Cardiac muscle cell (in vitro differentiated cells and primary cell): ENCODE data around the gene EXOSC7. TPM values are rescaled to one million over a fixed set of nuclear protein-coding genes. Genes with fewer than 3 reads are reported as not detected.

Source experiments
- DNase-seq, 2 donors: peaks; one replicate each; pipeline versions ENCODE4 v3.0.0 to v3.0.0-alpha.2; 2010 to 2017; ENCODE audit warnings: low read depth in 1 of 2, low spot score in 1 of 2
- H3K27ac ChIP-seq: fragments of 200-600 bp; sonication (generic); 2 replicates; pipeline ENCODE4 v1.5.1; 2016
- H3K27me3 ChIP-seq: fragments of 200-600 bp; sonication (generic); 2 replicates; pipeline ENCODE4 v1.6.0; 2016; ENCODE audit warnings: control low read depth
- H3K36me3 ChIP-seq: fragments of 200-600 bp; sonication (generic); 2 replicates; pipeline ENCODE4 v1.5.1; 2016; ENCODE audit warnings: control low read depth
- H3K4me1 ChIP-seq: fragments of 200-600 bp; sonication (generic); 2 replicates; pipeline ENCODE4 v1.8.1; 2017; ENCODE audit warnings: low read depth, mild to moderate bottlenecking, mixed run types
- H3K4me3 ChIP-seq: fragments of 200-600 bp; sonication (generic); 2 replicates; pipeline ENCODE4 v1.5.1; 2016; ENCODE audit warnings: mild to moderate bottlenecking
- H3K9me3 ChIP-seq: fragments of 200-600 bp; sonication (generic); 2 replicates; pipeline ENCODE4 v1.5.1; 2017; ENCODE audit warnings: low read depth, mild to moderate bottlenecking, control low read depth
- CTCF ChIP-seq: IDR thresholded peaks from 2 replicates; pipeline ENCODE4 v1.5.1; 2012; ENCODE audit warnings: low read depth, mild to moderate bottlenecking, low read length
- polyA plus RNA-seq: library from polyadenylated mRNA; unstranded; fragments of >200 nt; fragmentation: Nextera tagmentation; extraction: Ambion mirVana; gene quantifications from 2 replicates; pipeline ENCODE4 v1.2.1, GENCODE V29; 2016
- total RNA-seq: library from RNA; depleted of rRNA; stranded (reverse); fragments of >200 nt; gene quantifications from 2 replicates; pipeline ENCODE4 v1.2.3, GENCODE V29; 2016

The EXOSC7 gene
- total and polyA plus RNA-seq, 2 experiments from 2014 or later = 61.1 to 66.9 TPM

- H3K9me3 ChIP-seq = no peaks in the 10 kb centered on the region
- H3K27me3 ChIP-seq = no peaks in the 10 kb centered on the region
- TF ChIP-seq CTCF = no peak
- no peak overlapping the region for H3K27ac ChIP-seq
- no peak for DNase-seq
- no peaks in the 10 kb centered on the region for H3K4me1 ChIP-seq
- H3K4me3 ChIP-seq = no peak overlapping the region
- H3K36me3 ChIP-seq = no peaks in the 10 kb centered on the region
Observed at GRCh38 chr3:44955917-44956316, 20.1 kb upstream of the EXOSC7 start.

- no peak for DNase-seq
- no peaks in the 10 kb centered on the region for H3K27me3 ChIP-seq
- H3K4me1 ChIP-seq = no peaks in the 10 kb centered on the region
- TF ChIP-seq CTCF = no peak
- H3K27ac ChIP-seq = no peak overlapping the region
- no peaks in the 10 kb centered on the region for H3K36me3 ChIP-seq
- no peak overlapping the region for H3K4me3 ChIP-seq
- H3K9me3 ChIP-seq = no peaks in the 10 kb centered on the region
Observed at GRCh38 chr3:44957986-44958385, 18.1 kb upstream of the EXOSC7 start.

- Histone ChIP-seq H3K4me3 (no peak overlapping the region), H3K27ac (no peak overlapping the region), H3K36me3 (no peaks in the 10 kb centered on the region), H3K27me3 (no peaks in the 10 kb centered on the region), H3K9me3 (no peaks in the 10 kb centered on the region), H3K4me1 (no peaks in the 10 kb centered on the region)
- no peak for DNase-seq
- no peak for TF ChIP-seq CTCF
Observed at GRCh38 chr3:44958386-44958785, 17.7 kb upstream of the EXOSC7 start.

GRCh38 chr3:44960387-44961026 lies 15.5 kb upstream of the EXOSC7 start:
- Histone ChIP-seq H3K36me3 (no peaks in the 10 kb centered on the region), H3K27me3 (no peaks in the 10 kb centered on the region), H3K4me3 (no peak overlapping the region), H3K9me3 (no peaks in the 10 kb centered on the region), H3K4me1 (peaks cover 9% of the 10 kb centered on the region), H3K27ac (no peak overlapping the region)
- TF ChIP-seq CTCF = no peak
- no peak for DNase-seq

GRCh38 chr3:44961888-44962287 lies 14.2 kb upstream of the EXOSC7 start:
- DNase-seq = no peak
- Histone ChIP-seq H3K4me3 (no peak overlapping the region), H3K9me3 (no peaks in the 10 kb centered on the region), H3K27ac (no peak overlapping the region), H3K4me1 (peaks cover 9% of the 10 kb centered on the region), H3K27me3 (no peaks in the 10 kb centered on the region), H3K36me3 (no peaks in the 10 kb centered on the region)
- no peak for TF ChIP-seq CTCF
